ENCODE measurements around the gene MFAP1. TPM values are rescaled to one million over a fixed set of nuclear protein-coding genes. Genes with fewer than 3 reads are reported as not detected.
"Not testable (repeated sequence)": the region's sequence is repeated elsewhere in the genome, so short reads cannot be mapped to it uniquely, and the experiment has no call there.

MFAP1 gene
- total RNA-seq, 1 donor = 23.7 TPM

DNA sequence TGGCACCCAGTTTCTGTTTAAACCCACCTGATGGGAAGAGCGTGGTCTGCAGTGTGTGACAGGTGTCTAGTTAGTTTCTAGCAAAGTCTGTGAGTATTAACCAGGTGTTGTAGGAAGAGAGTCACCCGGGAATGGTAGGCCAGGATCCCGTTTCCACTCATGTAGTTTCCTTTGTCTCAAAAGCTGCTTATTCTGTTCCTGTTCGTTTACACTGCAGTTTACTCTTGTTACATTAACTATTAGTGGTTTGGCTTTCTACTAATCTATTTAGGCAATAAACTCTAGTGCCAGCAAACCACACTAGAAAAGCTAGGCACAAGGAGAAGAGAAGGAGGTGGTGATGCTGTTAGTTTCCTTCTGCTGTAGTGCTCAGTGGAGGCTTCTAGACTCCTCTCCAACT, 35.1 kb upstream of the MFAP1 start:
- H3K4me3 ChIP-seq (ENCODE audit: low read depth, low read length) = no peak overlapping the region
- TF ChIP-seq, protein P1, sequence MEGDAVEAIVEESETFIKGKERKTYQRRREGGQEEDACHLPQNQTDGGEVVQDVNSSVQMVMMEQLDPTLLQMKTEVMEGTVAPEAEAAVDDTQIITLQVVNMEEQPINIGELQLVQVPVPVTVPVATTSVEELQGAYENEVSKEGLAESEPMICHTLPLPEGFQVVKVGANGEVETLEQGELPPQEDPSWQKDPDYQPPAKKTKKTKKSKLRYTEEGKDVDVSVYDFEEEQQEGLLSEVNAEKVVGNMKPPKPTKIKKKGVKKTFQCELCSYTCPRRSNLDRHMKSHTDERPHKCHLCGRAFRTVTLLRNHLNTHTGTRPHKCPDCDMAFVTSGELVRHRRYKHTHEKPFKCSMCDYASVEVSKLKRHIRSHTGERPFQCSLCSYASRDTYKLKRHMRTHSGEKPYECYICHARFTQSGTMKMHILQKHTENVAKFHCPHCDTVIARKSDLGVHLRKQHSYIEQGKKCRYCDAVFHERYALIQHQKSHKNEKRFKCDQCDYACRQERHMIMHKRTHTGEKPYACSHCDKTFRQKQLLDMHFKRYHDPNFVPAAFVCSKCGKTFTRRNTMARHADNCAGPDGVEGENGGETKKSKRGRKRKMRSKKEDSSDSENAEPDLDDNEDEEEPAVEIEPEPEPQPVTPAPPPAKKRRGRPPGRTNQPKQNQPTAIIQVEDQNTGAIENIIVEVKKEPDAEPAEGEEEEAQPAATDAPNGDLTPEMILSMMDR (IDR thresholded peaks at IDR 0.05; ENCODE audit: insufficient read depth, low read depth, low read length) = no peak
- no peak for DNase-seq (ENCODE audit: low read depth)

DNA sequence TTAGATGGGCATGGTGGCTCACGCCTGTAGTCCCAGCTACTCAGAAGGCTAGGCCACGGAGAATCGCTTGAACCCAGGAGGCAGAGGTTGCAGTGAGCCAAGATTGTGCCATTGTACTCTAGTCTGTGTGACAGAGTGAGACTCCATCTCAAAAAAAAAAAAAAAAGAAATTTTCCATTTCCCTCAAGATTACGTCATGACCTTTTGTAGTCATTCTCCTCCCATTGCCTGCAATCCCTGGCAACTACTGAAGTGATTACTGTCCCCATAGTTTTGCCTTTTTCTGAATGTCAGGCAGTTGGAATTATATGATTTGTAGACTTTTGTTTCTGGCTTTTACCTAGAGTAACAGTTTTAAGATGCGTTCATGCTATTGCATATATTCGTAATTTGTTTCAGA, 30.3 kb upstream of the MFAP1 start:
- no peak overlapping the region for H3K4me3 ChIP-seq (ENCODE audit: low read depth, low read length)
- peak; percentile 38 for DNase-seq (ENCODE audit: low read depth)
- TF ChIP-seq, protein P1 (IDR thresholded peaks at IDR 0.05; ENCODE audit: insufficient read depth, low read depth, low read length) = no peak

DNA sequence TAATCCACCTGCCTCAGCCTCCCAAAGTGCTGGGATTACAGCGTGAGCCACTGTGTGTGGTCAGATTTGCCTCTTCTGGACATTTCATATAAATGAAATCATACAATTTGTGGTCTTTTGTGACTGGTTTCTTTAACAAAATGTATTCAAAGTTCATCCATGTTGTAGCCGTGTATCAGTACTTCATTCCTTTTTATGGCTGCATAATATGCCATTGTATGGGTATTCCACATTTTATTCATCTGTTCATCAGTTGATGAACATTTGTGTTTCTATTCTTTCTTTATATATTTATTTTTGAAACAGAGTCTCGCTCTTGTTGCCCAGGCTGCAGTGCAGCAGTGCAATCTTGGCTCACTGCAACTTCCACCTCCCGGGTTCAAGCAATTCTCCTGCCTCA, 28.1 kb upstream of the MFAP1 start:
- no peak overlapping the region for H3K4me3 ChIP-seq (ENCODE audit: low read depth, low read length)
- no peak for DNase-seq (ENCODE audit: low read depth)
- TF ChIP-seq, protein P1 (IDR thresholded peaks at IDR 0.05; ENCODE audit: insufficient read depth, low read depth, low read length) = no peak

DNA sequence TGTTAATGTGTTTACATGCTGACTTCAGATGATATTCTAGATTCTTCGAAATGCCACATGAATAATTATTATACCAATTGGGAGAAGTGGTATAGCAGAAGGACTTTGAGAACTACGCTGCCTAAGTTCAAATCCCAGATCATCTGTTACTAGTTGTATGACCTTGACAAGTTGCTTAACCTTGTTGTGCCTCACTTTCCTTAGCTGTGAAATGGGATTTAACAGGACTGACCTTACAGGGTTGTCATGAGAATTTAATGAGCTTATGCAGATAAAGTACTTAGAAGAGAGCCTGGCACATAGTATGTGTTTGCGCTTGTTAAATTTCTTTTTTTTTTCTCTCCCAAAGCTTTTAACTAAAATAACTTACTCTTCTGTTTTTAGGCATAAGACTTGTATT, 26.8 kb upstream of the MFAP1 start:
- no peak for DNase-seq (ENCODE audit: low read depth)
- H3K4me3 ChIP-seq (ENCODE audit: low read depth, low read length) = no peak overlapping the region
- TF ChIP-seq, protein P1 (IDR thresholded peaks at IDR 0.05; ENCODE audit: insufficient read depth, low read depth, low read length) = no peak

DNA sequence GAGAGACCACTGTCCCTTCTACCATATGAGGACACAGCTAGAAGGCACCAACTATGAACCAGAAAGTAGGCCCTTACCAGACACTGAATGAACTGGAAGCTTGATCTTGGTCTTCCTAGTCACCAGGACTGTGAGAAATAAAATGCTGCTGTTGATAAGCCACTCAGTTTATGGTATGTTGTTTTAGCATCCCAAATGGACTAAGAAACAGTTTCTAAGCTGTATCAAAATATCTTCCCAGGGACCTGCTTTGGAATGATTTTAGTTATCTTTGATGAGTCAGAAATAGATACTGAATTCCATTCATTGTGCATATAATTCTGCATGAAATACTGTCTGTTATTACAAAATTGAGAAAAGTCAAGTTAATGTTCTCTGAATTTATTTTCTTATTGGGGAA, 20.9 kb upstream of the MFAP1 start:
- TF ChIP-seq, protein P1 (IDR thresholded peaks at IDR 0.05; ENCODE audit: insufficient read depth, low read depth, low read length) = no peak
- H3K4me3 ChIP-seq (ENCODE audit: low read depth, low read length) = no peak overlapping the region
- no peak for DNase-seq (ENCODE audit: low read depth)

DNA sequence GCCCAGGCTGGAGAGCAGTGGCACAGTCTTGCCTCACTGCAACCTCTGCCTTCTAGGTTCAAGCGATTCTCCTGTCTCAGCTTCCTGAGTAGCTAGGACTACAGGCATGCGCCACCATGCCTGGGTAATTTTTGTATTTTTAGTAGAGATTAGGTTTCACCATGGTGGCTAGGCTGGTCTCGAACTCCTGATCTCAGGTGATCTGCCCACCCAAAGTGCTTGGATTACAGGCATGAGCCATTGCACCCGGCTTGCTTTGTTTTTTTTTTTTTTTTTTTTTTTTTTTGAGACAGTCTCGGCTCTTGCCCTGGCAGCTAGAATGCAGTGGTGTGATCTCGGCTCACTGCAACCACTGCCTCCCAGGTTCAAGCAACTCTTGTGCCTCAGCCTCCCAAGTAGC, 8.0 kb upstream of the MFAP1 start:
- not testable (repeated sequence) for H3K4me3 ChIP-seq (ENCODE audit: low read depth, low read length); DNase-seq (ENCODE audit: low read depth)

DNA sequence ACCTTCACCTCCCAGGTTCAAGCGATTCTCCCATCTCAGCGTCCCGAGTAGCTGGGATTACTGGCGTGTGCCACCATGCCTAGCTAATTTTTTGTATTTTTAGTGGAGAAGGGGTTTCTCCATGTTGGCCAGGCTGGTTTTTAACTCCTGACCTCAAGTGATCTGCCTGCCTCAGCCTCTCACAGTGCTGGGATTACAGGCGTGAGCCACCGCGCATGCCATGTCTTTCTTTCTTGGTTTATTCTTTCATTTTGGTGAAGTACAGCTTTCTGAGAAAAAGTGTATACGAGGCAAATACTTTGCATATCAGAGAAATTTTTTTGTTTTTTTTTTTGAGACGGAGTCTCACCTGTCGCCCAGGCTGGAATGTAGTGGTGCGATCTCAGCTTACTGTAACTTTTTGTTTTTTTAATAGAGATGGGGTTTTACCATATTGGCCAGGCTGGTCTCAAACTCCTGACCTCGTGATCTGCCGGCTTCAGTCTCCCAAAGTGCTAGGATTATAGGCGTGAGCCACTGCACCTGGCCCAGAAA, 7.1 kb upstream of the MFAP1 start:
- not testable (repeated sequence) for H3K4me3 ChIP-seq (ENCODE audit: low read depth, low read length); DNase-seq (ENCODE audit: low read depth)

DNA sequence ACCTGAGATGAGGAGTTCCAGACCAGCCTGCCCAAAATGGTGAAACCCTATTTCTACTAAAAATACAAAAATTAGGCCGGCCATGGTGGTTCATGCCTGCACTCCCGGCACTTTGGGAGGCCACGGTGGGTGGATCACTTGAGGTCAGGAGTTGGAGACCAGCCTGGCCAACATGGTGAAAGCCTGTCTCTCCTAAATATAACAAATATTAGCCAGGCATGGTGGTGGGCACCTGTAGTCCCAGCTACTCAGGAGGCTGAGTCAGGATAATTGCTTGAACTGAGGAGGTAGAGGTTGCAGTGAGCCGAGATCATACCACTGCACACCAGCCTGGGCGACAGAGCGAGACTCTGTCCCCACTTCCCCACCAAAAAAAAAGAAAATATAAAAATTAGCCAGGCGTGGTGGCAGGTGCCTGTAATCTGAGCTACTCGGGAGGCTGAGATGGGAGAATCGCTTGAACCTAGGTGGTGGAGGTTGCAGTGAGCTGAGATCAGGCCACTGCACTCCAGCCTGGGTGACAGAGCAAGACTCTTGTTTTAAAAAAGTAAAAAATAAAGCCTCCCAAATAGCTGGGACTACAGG, 6.3 kb upstream of the MFAP1 start:
- not testable (repeated sequence) for H3K4me3 ChIP-seq (ENCODE audit: low read depth, low read length); DNase-seq (ENCODE audit: low read depth)

DNA sequence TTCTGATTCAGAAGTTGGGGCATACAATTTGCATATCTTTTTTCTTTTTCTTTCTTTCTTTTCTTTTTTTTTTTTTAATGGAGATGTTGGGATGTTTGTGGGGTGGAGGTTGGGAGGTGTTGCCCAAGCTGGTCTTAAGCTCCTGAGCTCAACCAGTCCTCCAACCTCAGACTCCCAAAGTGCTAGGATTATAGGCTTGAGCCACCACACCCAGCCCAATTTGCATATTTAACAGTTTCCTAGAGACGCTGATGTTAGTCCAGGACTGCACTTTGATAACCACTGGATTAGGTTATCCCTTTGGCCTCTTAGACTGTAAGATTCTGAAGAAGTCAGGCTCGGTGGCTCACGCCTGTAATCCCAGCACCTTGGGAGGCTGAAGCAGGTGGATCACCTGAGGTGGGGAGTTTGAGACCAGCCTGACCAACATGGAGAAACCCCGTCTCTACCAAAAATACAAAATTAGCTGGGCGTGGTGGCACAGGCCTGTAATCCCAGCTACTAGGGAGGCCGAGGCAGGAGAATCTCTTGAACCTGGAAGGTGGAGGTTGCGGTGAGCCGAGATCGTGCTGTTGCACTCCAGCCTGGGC, 5.6 kb upstream of the MFAP1 start:
- H3K4me3 ChIP-seq (ENCODE audit: low read depth, low read length); DNase-seq (ENCODE audit: low read depth): not testable (repeated sequence)

Measured in fibroblast of villous mesenchyme (primary cell).